NCI-H2107 (cell line): Measurements from ENCODE around the gene NLGN1.

Experiments used
- DNase-seq: peaks from one replicate; lab custom pipeline; 2025; lab: John Stamatoyannopoulos, UW

Gene NLGN1

GRCh38 chr3:174094669-174095068 lies 697.1 kb downstream of the NLGN1 start:
- no peak for DNase-seq

GRCh38 chr3:174097686-174098085 lies 700.1 kb downstream of the NLGN1 start:
- DNase-seq: no peak

GRCh38 chr3:174098746-174099145 lies 701.2 kb downstream of the NLGN1 start:
- DNase-seq: no peak

- DNase-seq: no peak
Observed at GRCh38 chr3:174099724-174100123, 702.2 kb downstream of the NLGN1 start.

GRCh38 chr3:174100744-174101143 lies 703.2 kb downstream of the NLGN1 start:
- no peak for DNase-seq

GRCh38 chr3:174101244-174101643 lies 703.7 kb downstream of the NLGN1 start:
- no peak for DNase-seq

GRCh38 chr3:174102274-174102673 lies 704.7 kb downstream of the NLGN1 start:
- DNase-seq: no peak

GRCh38 chr3:174102866-174103265 lies 705.3 kb downstream of the NLGN1 start:
- no peak for DNase-seq

GRCh38 chr3:174110761-174111160 lies 713.2 kb downstream of the NLGN1 start:
- DNase-seq: no peak

- DNase-seq: no peak
Observed at GRCh38 chr3:174111776-174112175, 714.2 kb downstream of the NLGN1 start.

GRCh38 chr3:174116421-174116820 lies 718.9 kb downstream of the NLGN1 start:
- no peak for DNase-seq

GRCh38 chr3:174120997-174121396 lies 723.5 kb downstream of the NLGN1 start:
- DNase-seq: no peak

GRCh38 chr3:174122411-174122810 lies 724.9 kb downstream of the NLGN1 start:
- no peak for DNase-seq

- peak; percentile 58 for DNase-seq
Observed at GRCh38 chr3:174125267-174125824, 727.8 kb downstream of the NLGN1 start.

- DNase-seq: no peak
Observed at GRCh38 chr3:174126990-174127758, 729.6 kb downstream of the NLGN1 start.

GRCh38 chr3:174132006-174132405 lies 734.5 kb downstream of the NLGN1 start:
- no peak for DNase-seq

GRCh38 chr3:174132421-174133042 lies 735.0 kb downstream of the NLGN1 start:
- no peak for DNase-seq

- DNase-seq: no peak
Observed at GRCh38 chr3:174146008-174146407, 748.5 kb downstream of the NLGN1 start.

- DNase-seq: no peak
Observed at GRCh38 chr3:174147798-174148197, 750.3 kb downstream of the NLGN1 start.

GRCh38 chr3:174153871-174154270 lies 756.3 kb downstream of the NLGN1 start:
- DNase-seq: no peak

GRCh38 chr3:174156200-174156599 lies 758.7 kb downstream of the NLGN1 start:
- no peak for DNase-seq

- no peak for DNase-seq
Observed at GRCh38 chr3:174158674-174159073, 761.1 kb downstream of the NLGN1 start.

- no peak for DNase-seq
Observed at GRCh38 chr3:174159604-174160003, 762.1 kb downstream of the NLGN1 start.
